HEK293 (cell line): Measurements from ENCODE around the gene DKK3.

Experiments
- CTCF ChIA-PET: fragments of 350-600 bp; formaldehyde crosslinking; extraction: SDS; loops from one replicate; lab custom pipeline; 2021; ENCODE audit warnings: antibody characterized with exemption; lab: Yijun Ruan, JAX
- POLR2A ChIA-PET: fragments of 300-600 bp; formaldehyde crosslinking; extraction: SDS; loops from one replicate; lab custom pipeline; 2020; ENCODE audit warnings: antibody characterized with exemption, inconsistent platforms; lab: Yijun Ruan, JAX
- H3K27ac ChIP-seq: fragments of 200-500 bp; sonication (Bioruptor generic); 2 replicates; pipeline ENCODE4 v1.5.1; 2014; ENCODE audit warnings: low read depth, low read length, control low read depth, inconsistent platforms; ENCODE audit errors: extremely low read depth
- H3K36me3 ChIP-seq, 2 experiments: fragments of 200-500 bp in 1 of 2; sonication (Bioruptor generic) in 1 of 2; 1 replicate in 1 of 2; 2 replicates in 1 of 2; pipeline ENCODE4 v1.5.1; 2014 to 2017; ENCODE audit warnings: inconsistent platforms in 2 of 2, low read length in 2 of 2; ENCODE audit not compliant: control insufficient read depth in 2 of 2, insufficient read depth in 1 of 2
- H3K4me1 ChIP-seq: fragments of 200-500 bp; sonication (Bioruptor generic); 2 replicates; pipeline ENCODE4 v1.5.1; 2014; ENCODE audit warnings: mild to moderate bottlenecking, low read length, inconsistent platforms; ENCODE audit not compliant: control insufficient read depth, insufficient read depth
- H3K4me3 ChIP-seq: 2 replicates; pipeline ENCODE4 v1.5.1; 2011; ENCODE audit warnings: low read depth, mild to moderate bottlenecking, control low read depth, low read length, moderate library complexity
- H3K9me3 ChIP-seq: fragments of 200-500 bp; sonication (Bioruptor generic); 2 replicates; pipeline ENCODE4 v1.5.1; 2014; ENCODE audit warnings: low read depth, low read length, inconsistent platforms; ENCODE audit not compliant: control insufficient read depth, insufficient read depth
- EGR2 ChIP-seq: fragments of 450-650 bp; formaldehyde crosslinking; IDR thresholded peaks from 2 replicates; pipeline ENCODE4 v1.5.1; 2016; ENCODE audit warnings: low read depth, missing biosample characterization, missing genetic modification characterization
- ZBTB21 ChIP-seq: fragments of 450-650 bp; formaldehyde crosslinking; IDR thresholded peaks from 2 replicates; pipeline ENCODE4 v1.5.1; 2017; ENCODE audit warnings: missing biosample characterization, missing genetic modification characterization
- ZNF292 ChIP-seq: fragments of 450-650 bp; formaldehyde crosslinking; IDR thresholded peaks from 2 replicates; pipeline ENCODE4 v1.5.1; 2016; ENCODE audit warnings: low read depth, missing biosample characterization, missing genetic modification characterization, borderline replicate concordance
- ZNF433 ChIP-seq: fragments of 450-650 bp; formaldehyde crosslinking; IDR thresholded peaks from 2 replicates; pipeline ENCODE4 v1.5.1; 2016; ENCODE audit warnings: missing biosample characterization, missing genetic modification characterization, low read depth
- ZNF473 ChIP-seq: fragments of 450-650 bp; formaldehyde crosslinking; IDR thresholded peaks from 2 replicates; pipeline ENCODE4 v1.5.1; 2017; ENCODE audit warnings: missing biosample characterization, missing genetic modification characterization
- ZNF544 ChIP-seq: fragments of 450-650 bp; formaldehyde crosslinking; IDR thresholded peaks from 2 replicates; pipeline ENCODE4 v1.5.0; 2017; ENCODE audit warnings: missing biosample characterization, missing genetic modification characterization
- ZNF610 ChIP-seq: fragments of 450-650 bp; formaldehyde crosslinking; IDR thresholded peaks from 2 replicates; pipeline ENCODE4 v1.5.1; 2016; ENCODE audit warnings: missing biosample characterization, missing genetic modification characterization, borderline replicate concordance
- ZNF660 ChIP-seq: fragments of 450-650 bp; IDR thresholded peaks from 2 replicates; pipeline ENCODE4 v1.5.1; 2018; ENCODE audit warnings: missing biosample characterization, mild to moderate bottlenecking, missing genetic modification characterization
- ZNF701 ChIP-seq: fragments of 450-650 bp; formaldehyde crosslinking; IDR thresholded peaks from 2 replicates; pipeline ENCODE4 v1.5.1; 2016; ENCODE audit warnings: missing biosample characterization, missing genetic modification characterization
- TF ChIP-seq, protein P1 (sequence below): fragments of 450-650 bp; formaldehyde crosslinking; IDR thresholded peaks from 2 replicates; pipeline ENCODE4 v1.5.1; 2017; ENCODE audit warnings: missing biosample characterization, mild to moderate bottlenecking, missing genetic modification characterization, moderate library complexity
- TF ChIP-seq, protein P2 (sequence below): fragments of 450-650 bp; formaldehyde crosslinking; IDR thresholded peaks from 2 replicates; pipeline ENCODE4 v1.5.1; 2016; ENCODE audit warnings: missing biosample characterization, missing genetic modification characterization
- TF ChIP-seq, protein P3 (sequence below): fragments of 450-650 bp; formaldehyde crosslinking; IDR thresholded peaks from 2 replicates; pipeline ENCODE4 v1.5.1; 2016; ENCODE audit warnings: missing biosample characterization, missing genetic modification characterization
- TF ChIP-seq, protein P4 (sequence below): fragments of 450-650 bp; formaldehyde crosslinking; IDR thresholded peaks from 2 replicates; pipeline ENCODE4 v1.5.1; 2016; ENCODE audit warnings: missing biosample characterization, missing genetic modification characterization
- TF ChIP-seq, protein P5 (sequence below): fragments of 450-650 bp; formaldehyde crosslinking; IDR thresholded peaks from 2 replicates; pipeline ENCODE4 v1.5.1; 2016; ENCODE audit warnings: missing biosample characterization, missing genetic modification characterization, borderline replicate concordance

Gene DKK3

DNA sequence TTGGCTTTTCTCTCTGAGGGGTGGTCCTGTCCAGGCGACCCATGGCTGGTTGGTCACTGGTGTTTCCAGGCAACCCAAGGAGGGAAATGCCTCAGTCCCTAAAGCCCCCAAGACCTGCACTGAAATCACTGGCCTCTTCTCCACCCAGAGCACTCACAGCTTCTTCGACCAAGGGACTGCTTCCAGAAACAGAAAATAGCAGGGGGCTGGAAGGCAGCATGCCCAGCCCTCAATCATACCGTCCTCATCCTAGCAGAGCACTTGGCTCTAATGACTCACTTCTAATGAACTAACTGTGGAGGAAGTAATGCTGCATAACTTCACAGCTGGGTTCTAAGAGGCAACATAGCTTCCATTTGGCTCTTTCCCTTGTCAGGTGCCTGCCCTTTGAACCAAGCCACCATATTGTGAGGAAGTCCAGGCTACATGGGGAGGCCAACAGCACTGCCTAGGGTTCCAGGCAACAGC is 27.6 kb downstream of the DKK3 start (continued):
- TF ChIP-seq, protein P1, sequence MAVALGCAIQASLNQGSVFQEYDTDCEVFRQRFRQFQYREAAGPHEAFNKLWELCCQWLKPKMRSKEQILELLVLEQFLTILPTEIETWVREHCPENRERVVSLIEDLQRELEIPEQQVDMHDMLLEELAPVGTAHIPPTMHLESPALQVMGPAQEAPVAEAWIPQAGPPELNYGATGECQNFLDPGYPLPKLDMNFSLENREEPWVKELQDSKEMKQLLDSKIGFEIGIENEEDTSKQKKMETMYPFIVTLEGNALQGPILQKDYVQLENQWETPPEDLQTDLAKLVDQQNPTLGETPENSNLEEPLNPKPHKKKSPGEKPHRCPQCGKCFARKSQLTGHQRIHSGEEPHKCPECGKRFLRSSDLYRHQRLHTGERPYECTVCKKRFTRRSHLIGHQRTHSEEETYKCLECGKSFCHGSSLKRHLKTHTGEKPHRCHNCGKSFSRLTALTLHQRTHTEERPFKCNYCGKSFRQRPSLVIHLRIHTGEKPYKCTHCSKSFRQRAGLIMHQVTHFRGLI (tag by site-specific recombination), result no peak
- TF ChIP-seq, protein P2, sequence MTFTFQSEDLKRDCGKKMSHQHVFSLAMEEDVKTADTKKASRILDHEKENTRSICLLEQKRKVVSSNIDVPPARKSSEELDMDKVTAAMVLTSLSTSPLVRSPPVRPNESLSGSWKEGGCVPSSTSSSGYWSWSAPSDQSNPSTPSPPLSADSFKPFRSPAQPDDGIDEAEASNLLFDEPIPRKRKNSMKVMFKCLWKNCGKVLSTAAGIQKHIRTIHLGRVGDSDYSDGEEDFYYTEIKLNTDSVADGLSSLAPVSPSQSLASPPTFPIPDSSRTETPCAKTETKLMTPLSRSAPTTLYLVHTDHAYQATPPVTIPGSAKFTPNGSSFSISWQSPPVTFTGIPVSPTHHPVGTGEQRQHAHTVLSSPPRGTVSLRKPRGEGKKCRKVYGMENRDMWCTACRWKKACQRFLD (tag by site-specific recombination), result no peak
- TF ChIP-seq ZNF544 (tag by site-specific recombination) (no peak), ZBTB21 (tag by site-specific recombination) (no peak), ZNF610 (tag by site-specific recombination) (no peak), ZNF701 (tag by site-specific recombination) (no peak), ZNF660 (tag by site-specific recombination) (no peak), ZNF292 (tag by site-specific recombination) (no peak), EGR2 (tag by site-specific recombination) (no peak), ZNF433 (tag by site-specific recombination) (no peak)
- TF ChIP-seq, protein P3, sequence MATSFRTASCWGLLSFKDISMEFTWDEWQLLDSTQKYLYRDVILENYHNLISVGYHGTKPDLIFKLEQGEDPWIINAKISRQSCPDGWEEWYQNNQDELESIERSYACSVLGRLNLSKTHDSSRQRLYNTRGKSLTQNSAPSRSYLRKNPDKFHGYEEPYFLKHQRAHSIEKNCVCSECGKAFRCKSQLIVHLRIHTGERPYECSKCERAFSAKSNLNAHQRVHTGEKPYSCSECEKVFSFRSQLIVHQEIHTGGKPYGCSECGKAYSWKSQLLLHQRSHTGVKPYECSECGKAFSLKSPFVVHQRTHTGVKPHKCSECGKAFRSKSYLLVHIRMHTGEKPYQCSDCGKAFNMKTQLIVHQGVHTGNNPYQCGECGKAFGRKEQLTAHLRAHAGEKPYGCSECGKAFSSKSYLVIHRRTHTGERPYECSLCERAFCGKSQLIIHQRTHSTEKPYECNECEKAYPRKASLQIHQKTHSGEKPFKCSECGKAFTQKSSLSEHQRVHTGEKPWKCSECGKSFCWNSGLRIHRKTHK (tag by site-specific recombination), result no peak
- TF ChIP-seq, protein P4, sequence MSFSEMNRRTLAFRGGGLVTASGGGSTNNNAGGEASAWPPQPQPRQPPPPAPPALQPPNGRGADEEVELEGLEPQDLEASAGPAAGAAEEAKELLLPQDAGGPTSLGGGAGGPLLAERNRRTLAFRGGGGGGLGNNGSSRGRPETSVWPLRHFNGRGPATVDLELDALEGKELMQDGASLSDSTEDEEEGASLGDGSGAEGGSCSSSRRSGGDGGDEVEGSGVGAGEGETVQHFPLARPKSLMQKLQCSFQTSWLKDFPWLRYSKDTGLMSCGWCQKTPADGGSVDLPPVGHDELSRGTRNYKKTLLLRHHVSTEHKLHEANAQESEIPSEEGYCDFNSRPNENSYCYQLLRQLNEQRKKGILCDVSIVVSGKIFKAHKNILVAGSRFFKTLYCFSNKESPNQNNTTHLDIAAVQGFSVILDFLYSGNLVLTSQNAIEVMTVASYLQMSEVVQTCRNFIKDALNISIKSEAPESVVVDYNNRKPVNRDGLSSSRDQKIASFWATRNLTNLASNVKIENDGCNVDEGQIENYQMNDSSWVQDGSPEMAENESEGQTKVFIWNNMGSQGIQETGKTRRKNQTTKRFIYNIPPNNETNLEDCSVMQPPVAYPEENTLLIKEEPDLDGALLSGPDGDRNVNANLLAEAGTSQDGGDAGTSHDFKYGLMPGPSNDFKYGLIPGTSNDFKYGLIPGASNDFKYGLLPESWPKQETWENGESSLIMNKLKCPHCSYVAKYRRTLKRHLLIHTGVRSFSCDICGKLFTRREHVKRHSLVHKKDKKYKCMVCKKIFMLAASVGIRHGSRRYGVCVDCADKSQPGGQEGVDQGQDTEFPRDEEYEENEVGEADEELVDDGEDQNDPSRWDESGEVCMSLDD, result no peak
- TF ChIP-seq, protein P5, sequence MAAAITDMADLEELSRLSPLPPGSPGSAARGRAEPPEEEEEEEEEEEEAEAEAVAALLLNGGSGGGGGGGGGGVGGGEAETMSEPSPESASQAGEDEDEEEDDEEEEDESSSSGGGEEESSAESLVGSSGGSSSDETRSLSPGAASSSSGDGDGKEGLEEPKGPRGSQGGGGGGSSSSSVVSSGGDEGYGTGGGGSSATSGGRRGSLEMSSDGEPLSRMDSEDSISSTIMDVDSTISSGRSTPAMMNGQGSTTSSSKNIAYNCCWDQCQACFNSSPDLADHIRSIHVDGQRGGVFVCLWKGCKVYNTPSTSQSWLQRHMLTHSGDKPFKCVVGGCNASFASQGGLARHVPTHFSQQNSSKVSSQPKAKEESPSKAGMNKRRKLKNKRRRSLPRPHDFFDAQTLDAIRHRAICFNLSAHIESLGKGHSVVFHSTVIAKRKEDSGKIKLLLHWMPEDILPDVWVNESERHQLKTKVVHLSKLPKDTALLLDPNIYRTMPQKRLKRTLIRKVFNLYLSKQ (tag by site-specific recombination), result no peak

DNA sequence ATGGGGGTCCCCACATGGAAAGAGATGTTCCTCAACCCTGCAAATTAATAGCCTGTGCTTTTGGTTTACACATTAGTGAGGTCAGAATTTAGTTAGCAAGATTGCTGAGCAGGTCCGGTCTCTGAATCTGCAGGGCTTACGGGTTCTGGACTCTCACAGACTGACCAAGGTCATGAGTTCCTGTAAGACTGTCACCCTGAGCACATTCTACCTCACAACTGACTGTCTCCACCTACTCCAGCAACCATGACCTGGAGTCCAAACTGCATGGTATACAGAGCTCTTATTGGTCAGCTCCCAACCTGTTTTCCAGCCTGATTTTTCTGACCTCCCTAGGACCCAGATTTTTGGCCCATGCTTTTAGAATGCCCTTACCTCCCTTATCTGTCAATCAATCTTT is 28.2 kb downstream of the DKK3 start:
- TF ChIP-seq ZNF473 (tag by site-specific recombination), result no peak
- no peak overlapping the region for H3K4me3 ChIP-seq
- H3K27ac ChIP-seq, result no peak overlapping the region
- H3K4me1 ChIP-seq, result no peaks in the 10 kb centered on the region
- ChIA-PET POLR2A (interaction anchor here (0.7 kb wide), 1 partner anchor 27 kb away, joined by 4 read pairs; no protein-coding TSS in a partner anchor), CTCF (interaction anchor here (1.2 to 6.3 kb wide), 3 partner anchors 13 to 300 kb away, joined by 3 to 57 read pairs (median 3); no protein-coding TSS in a partner anchor)
- no peaks in the 10 kb centered on the region for H3K36me3 ChIP-seq
- H3K9me3 ChIP-seq, result no peaks in the 10 kb centered on the region
